Gastrocnemius medialis (tissue), 4 donors: Measurements from ENCODE around the gene LMCD1.

Experiments used
- POLR2A ChIP-seq, 2 donors: fragments of 450-650 bp; IDR thresholded peaks; one replicate each; pipeline ENCODE4 v1.6.1; 2017; ENCODE audit warnings: antibody characterized with exemption in 2 of 2, mild to moderate bottlenecking in 2 of 2, moderate library complexity in 2 of 2
- TF ChIP-seq, protein P1 (sequence below), 5 experiments: fragments of 450-650 bp in 3 of 5; fragments of 200-600 bp in 2 of 5; sonication (generic) in 2 of 5; IDR thresholded peaks in 4 of 5; conservative IDR thresholded peaks in 1 of 5; 1 replicate in 4 of 5; 2 replicates in 1 of 5; pipeline ENCODE4 v1.5.1; 2016 to 2019; ENCODE audit warnings: antibody characterized with exemption in 5 of 5, mild to moderate bottlenecking in 3 of 5, moderate library complexity in 3 of 5

DNA sequence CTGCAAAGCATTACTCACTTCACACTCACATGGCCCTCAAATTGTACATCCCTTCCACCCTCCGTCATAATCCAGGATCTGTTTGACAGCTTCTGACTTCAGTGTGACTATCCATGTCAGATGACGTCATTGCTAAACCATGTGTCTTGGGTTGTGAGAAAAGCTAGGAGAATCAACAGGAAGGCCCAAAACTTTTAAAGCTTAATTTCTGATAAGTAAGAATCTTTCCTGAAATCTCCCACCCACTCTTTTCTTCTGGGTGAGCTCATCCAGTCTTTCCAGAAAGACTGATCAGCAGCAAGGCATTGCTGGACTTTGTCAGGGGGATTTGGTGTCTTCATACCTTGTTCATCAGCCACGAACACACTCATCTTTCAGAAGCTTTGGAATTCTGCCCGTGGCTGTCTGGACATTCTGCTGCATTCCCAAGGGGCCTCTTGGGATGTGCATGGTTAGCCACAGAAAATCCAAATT, 11.5 kb upstream of the LMCD1 start:
- TF ChIP-seq, protein P1, sequence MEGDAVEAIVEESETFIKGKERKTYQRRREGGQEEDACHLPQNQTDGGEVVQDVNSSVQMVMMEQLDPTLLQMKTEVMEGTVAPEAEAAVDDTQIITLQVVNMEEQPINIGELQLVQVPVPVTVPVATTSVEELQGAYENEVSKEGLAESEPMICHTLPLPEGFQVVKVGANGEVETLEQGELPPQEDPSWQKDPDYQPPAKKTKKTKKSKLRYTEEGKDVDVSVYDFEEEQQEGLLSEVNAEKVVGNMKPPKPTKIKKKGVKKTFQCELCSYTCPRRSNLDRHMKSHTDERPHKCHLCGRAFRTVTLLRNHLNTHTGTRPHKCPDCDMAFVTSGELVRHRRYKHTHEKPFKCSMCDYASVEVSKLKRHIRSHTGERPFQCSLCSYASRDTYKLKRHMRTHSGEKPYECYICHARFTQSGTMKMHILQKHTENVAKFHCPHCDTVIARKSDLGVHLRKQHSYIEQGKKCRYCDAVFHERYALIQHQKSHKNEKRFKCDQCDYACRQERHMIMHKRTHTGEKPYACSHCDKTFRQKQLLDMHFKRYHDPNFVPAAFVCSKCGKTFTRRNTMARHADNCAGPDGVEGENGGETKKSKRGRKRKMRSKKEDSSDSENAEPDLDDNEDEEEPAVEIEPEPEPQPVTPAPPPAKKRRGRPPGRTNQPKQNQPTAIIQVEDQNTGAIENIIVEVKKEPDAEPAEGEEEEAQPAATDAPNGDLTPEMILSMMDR (IDR thresholded peaks at IDR 0.05 in 4 of 5, conservative IDR thresholded peaks at IDR 0.05 in 1 of 5) = no peak
- TF ChIP-seq POLR2A (IDR thresholded peaks at IDR 0.05) = no peak
